Astrocyte (in vitro differentiated cells and primary cell): ENCODE results near the gene UBXN7.

Source experiments
- EZH2 ChIP-seq: IDR thresholded peaks from 2 replicates; pipeline ENCODE4 v1.6.1; 2012; ENCODE audit warnings: mild to moderate bottlenecking, low read length, inconsistent platforms; ENCODE audit not compliant: insufficient read depth
- TF ChIP-seq, protein P1 (sequence below): IDR thresholded peaks from 2 replicates; pipeline ENCODE4 v1.5.1; 2011; ENCODE audit warnings: low read depth, mild to moderate bottlenecking, inconsistent platforms, low read length, moderate library complexity; ENCODE audit not compliant: insufficient read depth

DNA sequence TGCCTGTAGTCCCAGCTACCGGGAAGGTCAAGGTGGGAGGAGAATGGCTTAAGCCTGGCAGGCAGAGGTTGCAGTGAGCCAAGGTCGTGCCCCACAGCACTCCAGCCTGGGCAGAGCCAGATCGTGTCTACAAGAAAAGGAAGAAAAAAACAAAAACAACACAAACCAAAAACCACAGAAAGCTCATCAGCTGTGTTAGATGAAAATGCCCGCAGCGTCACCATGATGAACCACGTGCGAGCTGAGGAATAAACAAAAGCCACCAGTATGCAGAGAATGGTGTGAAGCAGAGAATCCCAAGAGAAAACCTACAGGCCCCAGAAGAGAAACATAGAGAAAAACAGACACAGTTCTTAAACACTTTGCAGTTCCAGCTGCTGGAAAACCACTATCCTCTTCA lies 74.3 kb downstream of the UBXN7 start:
- TF ChIP-seq, protein P1, sequence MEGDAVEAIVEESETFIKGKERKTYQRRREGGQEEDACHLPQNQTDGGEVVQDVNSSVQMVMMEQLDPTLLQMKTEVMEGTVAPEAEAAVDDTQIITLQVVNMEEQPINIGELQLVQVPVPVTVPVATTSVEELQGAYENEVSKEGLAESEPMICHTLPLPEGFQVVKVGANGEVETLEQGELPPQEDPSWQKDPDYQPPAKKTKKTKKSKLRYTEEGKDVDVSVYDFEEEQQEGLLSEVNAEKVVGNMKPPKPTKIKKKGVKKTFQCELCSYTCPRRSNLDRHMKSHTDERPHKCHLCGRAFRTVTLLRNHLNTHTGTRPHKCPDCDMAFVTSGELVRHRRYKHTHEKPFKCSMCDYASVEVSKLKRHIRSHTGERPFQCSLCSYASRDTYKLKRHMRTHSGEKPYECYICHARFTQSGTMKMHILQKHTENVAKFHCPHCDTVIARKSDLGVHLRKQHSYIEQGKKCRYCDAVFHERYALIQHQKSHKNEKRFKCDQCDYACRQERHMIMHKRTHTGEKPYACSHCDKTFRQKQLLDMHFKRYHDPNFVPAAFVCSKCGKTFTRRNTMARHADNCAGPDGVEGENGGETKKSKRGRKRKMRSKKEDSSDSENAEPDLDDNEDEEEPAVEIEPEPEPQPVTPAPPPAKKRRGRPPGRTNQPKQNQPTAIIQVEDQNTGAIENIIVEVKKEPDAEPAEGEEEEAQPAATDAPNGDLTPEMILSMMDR, result no peak
- TF ChIP-seq EZH2, result no peak
